ENCODE measurements around the gene ROR2.
A peak's percentile ranks its signal among the peaks of the same experiment; 100 is the strongest.
"Not testable (repeated sequence)": the region's sequence is repeated elsewhere in the genome, so short reads cannot be mapped to it uniquely, and the experiment has no call there.

Gene ROR2

DNA sequence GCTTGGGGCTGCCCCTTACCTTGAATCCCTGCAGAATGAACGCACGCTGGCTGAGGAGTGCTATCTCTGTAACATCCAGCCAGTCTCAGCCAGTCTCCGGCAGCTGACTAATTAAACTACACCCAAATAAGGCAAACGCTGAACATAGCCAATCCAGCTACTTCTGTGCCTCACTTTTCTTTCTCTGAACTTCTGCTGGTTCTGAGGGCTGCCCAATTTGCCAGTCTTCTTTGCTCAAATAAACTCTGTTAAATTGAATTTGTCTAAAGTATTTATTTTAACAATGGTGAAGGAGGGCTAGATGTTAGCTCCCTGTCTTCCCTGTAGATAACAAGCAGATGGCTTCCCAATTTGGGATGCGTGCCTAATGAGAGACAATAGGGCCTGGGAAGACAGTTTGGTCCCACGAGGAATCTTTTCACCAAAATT, 372.4 kb downstream of the ROR2 start:
- peak; percentile 63 for DNase-seq (ENCODE audit: low read depth, low spot score)

DNA sequence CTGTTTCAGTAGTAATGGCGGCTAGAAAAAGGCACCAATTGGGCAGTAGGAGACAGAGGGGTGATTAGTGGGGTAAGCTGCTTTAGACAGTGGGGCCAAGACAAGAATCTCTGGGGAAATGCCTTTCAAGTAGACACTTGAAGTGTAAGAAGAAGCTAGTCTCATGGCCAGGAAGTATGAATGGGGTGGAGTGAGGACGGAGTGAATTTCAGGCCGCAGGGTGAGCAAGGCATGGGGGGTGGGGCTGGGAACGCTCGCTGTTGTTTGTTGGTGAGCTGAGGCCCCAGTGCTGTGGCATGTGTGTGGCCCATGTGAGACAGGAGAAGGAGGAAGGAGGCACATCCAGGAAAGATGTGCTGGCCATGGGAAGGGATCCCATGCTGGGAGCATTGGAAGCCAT, 377.2 kb downstream of the ROR2 start:
- peak; percentile 15 for DNase-seq (ENCODE audit: low read depth, low spot score)

GRCh38 chr9:91572044-91572443, 378.0 kb downstream of the ROR2 start:
- peak; percentile 31 for DNase-seq (ENCODE audit: low read depth, low spot score)

DNA sequence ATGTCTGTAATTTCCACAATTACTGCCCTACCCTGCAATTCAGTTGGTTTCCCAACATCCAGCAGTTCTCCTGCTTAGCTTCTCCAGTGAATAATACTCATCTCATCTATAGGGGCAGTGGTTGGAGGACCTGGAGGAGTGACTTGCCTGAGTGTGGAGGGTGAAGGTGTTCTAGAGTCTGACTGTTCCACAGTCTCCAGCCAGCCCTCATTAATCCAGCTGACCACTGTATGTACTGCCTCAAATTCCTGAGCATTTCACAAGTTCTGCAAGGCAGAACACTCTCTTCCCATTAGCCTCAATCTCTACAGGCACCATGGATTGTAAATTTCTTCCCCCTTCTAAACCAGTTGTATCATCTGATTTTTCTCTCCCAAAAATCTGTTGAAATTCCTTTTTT, 379.0 kb downstream of the ROR2 start:
- DNase-seq (ENCODE audit: low read depth, low spot score) = no peak

GRCh38 chr9:91567642-91568274, 382.3 kb downstream of the ROR2 start:
- no peak for DNase-seq (ENCODE audit: low read depth, low spot score)

DNA sequence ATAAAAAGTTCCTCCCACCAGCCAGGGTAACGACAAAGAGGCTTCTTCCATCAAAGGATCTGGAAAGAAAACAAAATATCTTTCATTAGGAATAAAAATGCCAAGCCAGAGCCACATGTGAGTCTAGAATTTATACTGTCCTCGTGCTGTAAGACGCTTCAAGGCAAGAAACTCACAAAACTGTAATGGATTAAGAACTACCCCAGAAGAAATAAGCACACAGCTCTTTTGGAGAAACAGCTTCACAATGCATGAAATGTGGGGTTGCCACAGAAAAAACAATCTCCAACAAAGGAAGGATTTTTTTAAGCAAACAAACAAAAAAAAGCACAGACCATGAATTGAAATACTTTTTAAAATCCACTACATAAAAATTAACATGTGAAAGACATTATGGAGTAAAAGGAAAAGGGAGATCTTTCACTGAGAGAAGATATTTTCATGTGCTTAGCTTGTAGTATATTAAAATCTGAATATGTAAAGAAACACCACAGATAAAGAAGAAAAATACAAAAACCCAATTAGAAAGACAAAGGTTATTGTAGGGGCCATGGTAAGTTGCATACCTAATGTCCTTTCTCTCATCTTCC, 385.9 kb downstream of the ROR2 start:
- DNase-seq (ENCODE audit: low read depth, low spot score) = no peak

DNA sequence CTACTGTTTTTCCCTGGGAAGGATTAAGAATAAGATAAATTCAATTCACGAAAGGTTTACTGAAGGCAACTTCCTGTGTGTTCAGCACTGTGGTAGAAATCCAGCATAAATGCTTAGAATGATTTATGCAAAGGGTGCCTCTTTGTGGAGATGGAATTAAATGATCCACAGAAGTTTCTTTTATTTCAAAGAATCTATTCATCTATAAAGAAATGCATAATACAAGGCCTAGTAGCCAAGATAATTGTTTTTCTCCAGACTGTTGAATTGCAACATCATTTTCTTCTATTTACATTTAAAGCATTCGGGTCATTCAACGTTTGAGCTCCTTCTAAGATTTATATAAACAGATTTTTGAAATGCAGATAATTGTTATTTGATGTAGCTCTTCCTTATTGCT, 387.6 kb downstream of the ROR2 start:
- no peak for DNase-seq (ENCODE audit: low read depth, low spot score)

DNA sequence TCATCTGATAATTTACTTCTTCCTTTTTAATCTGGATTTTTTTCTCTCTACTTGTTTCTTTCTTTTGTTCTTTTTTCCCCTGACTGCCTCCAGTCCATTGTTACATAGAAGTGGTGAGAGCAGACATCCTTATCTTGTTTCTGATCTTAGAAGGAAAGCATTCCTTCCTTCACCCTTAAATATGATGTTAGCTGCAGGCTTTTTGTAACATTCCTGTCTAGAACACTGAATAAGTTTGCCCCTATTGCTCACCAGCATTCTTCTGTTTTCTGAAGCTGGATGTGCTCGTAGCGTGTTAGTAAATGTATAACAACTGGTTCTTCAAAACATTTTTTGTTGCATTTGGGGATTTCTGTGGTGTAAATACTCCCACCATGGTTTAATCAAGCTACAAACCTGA, 389.7 kb downstream of the ROR2 start:
- no peak for DNase-seq (ENCODE audit: low read depth, low spot score)

GRCh38 chr9:91558879-91559278, 391.1 kb downstream of the ROR2 start:
- no peak for DNase-seq (ENCODE audit: low read depth, low spot score)

DNA sequence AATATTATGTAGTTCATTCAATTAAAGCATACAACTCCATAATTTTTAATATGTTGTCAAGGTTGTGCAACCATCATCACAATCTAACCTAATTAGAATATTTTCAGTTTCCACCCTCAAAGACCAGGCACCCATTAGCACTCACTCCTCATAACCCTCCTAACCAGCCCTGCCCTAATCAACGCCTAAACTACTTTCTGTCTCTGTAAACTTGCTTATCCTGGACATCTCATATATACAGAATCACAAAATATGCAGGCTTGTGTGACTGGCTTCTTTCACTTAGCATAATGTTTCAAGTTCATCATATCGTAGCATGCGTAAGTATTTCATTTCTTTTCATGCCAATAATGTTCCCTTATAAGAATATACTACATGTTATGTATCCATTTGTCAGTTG, 391.6 kb downstream of the ROR2 start:
- no peak for DNase-seq (ENCODE audit: low read depth, low spot score)

GRCh38 chr9:91557327-91557726, 392.7 kb downstream of the ROR2 start:
- DNase-seq (ENCODE audit: low read depth, low spot score) = no peak

DNA sequence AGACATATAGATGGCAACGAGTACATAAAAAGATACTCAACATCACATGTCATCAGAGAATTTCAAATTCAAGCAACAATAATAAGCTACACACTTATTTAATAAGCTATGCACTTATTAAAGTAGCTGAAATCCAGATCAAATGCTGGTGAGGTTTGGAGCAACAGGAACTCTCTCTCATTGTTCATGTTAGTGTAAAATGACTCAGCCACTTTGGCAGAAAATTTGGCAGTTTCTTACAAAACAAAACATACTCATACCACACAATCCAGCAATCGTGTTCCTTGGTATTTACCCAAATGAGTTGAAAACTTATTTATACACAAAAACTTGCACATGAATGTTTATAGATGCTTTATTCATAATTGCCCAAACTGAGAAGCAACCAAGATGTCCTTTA, 394.9 kb downstream of the ROR2 start:
- DNase-seq (ENCODE audit: low read depth, low spot score) = no peak

DNA sequence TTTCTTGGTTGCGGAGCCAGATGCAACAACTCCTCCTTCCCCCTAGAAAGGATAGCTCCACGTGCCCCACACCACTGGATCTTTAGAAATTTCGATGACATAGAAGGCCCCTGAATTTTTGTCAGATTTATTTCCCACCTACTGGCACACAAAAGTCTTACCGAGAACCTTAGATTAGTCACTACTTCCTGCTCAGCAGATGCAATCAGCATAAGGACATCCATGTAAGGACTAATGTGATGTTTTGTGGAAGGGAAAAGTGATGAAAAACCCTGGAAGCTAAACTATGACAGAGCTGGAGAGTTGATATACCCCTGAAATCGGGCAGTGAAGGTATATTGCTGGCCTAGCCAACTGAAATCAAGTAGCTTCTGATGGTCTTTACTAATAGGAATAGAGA, 400.9 kb downstream of the ROR2 start:
- DNase-seq (ENCODE audit: low read depth, low spot score) = no peak

- no peak for DNase-seq (ENCODE audit: low read depth, low spot score)
These were observed 402.9 kb downstream of the ROR2 start for GRCh38 chr9:91547081-91547480.

DNA sequence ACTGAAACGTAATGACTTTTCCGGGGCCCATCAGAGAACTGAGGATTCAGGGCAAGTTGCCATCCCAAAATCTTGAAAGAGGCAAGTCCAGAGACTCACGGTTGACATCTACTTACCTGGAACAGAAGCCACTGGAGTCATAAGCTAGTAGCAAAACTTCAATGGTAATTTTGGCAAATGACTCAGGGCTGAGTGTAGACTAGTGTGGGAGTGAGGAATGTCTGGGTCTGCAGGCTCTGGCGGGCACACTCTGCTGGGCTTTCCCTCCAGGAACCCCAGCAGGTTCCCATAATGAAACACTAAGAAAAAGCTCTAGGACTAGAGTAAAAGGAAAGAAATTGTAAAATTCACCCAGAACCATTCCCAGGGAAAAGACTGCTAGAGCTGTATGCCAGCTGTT, 403.5 kb downstream of the ROR2 start:
- no peak for DNase-seq (ENCODE audit: low read depth, low spot score)

- DNase-seq (ENCODE audit: low read depth, low spot score) = no peak
These were observed 408.3 kb downstream of the ROR2 start for GRCh38 chr9:91541734-91542133.

GRCh38 chr9:91540506-91540905, 409.5 kb downstream of the ROR2 start:
- not testable (repeated sequence) for DNase-seq (ENCODE audit: low read depth, low spot score)

DNA sequence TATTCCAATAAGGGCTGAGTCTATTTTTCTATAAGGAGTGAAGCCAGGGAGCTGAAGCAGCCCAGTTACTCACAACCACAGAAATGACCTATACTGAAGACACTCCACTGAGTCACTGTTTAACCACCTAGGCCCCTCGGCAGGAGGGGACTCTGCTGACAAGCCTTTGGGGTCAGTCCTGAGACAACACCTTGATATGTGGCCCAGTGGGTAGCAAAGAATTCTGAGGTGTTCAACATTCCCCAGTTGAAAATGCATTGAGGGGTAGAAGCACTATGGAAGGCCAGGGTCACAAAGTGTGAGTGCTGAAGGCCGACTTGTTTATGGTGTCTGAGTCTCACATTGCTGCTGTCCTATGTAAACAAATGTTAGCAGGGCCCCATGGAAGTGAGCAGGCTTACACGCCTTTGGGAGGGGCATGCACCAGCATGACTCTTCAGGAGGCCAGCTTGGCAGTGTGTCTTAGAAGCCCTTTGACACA, 413.8 kb downstream of the ROR2 start:
- peak; percentile 60 for DNase-seq (ENCODE audit: low read depth, low spot score)

DNA sequence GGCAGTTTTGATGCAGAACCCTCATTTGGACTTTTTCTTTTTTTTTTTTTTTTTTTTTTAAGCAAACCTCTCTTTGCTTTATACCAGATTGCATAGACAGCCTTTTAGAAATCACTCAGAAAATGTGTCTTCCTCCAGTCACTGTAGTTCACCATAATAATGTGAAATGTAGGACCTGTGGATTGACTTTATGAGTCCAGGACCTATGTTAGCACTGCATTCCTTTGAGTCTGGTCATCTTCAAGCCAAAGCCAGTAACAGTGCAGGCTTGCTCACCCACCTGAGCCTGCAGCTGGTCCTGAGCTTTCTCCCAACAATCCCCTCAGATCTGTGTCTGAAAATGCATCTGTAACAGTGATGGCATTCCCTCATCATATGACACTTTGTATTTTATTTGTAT, 415.7 kb downstream of the ROR2 start:
- DNase-seq (ENCODE audit: low read depth, low spot score) = peak; percentile 10

DNA sequence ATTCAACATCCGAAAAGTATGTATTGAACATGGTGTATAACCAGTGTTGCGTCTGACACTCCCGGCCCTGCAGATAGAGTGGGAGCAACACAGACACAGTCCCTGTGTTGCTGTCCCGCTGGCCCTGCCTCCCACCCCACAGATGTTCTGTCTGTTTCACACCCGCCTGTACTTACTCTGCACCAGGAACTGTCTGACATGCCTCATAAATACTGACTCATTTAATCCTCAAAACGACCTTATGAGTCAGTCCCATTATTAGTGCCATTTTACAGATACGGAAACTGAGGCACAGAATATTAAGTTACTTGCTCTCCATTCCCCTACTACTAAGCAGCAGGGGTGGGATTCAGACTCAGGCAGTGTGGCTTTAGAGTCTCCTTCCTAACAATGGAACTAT, 416.6 kb downstream of the ROR2 start:
- DNase-seq (ENCODE audit: low read depth, low spot score) = no peak

DNA sequence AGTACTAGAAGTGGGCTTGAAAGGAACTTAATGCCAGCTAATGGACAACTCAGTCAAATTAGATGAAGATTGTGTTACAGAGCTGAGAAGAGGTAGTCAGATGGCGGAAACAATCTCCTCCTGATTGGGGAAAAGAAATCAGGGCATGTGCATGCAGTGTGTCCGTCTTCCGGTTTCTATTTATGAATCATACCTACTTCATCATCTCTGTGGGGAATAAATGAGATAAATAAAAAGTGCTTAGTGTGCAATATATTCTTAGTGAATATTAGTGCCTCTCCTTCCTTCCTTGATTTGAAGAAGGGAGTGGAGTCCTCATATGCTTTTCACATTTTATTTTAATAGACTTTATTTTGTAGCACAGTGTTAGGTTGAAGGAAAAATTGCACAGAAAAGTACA, 417.7 kb downstream of the ROR2 start:
- no peak for DNase-seq (ENCODE audit: low read depth, low spot score)

GRCh38 chr9:91530829-91531228, 419.2 kb downstream of the ROR2 start:
- DNase-seq (ENCODE audit: low read depth, low spot score) = no peak

DNA sequence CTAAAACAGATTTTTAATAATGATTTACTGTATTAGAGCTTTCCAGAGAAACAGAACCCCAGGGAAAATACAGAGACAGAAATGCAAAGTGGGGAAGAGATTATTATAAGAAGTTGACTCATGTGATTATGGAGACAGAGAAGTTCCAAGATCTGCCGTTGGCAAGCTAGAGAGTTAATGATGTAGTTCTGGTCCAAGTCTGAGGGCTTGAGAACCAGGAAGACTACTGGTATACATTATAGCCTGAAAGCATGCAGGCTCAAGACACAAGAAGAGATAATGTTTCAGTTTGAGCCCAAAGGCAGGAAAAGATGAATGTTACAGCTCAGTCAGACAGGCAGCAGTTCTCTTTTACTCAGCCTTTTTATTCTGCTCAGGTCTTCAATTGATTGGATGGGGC, 427.5 kb downstream of the ROR2 start:
- no peak for DNase-seq (ENCODE audit: low read depth, low spot score)

Measured in ELF-1 (cell line).